Mesenchymal stem cell (in vitro differentiated cells and primary cell): ENCODE measurements around the gene PDLIM1.

Experiments
- DNase-seq: peaks from one replicate; pipeline ENCODE4 v3.0.0-alpha.2; 2013
- H2AFZ ChIP-seq: one replicate; pipeline ENCODE4 v1.6.1; 2013; ENCODE audit warnings: low read depth, mild to moderate bottlenecking, control low read depth, inconsistent platforms, low read length, moderate library complexity
- H2AK5ac ChIP-seq: 2 replicates; pipeline ENCODE4 v1.6.1; 2013; ENCODE audit warnings: low read length, moderate library complexity, mild to moderate bottlenecking, inconsistent platforms; ENCODE audit not compliant: severe bottlenecking
- H2BK120ac ChIP-seq: one replicate; pipeline ENCODE4 v1.6.1; 2013; ENCODE audit warnings: low read depth, mild to moderate bottlenecking, inconsistent platforms, low read length, moderate library complexity
- H2BK12ac ChIP-seq, 2 experiments: one replicate each; pipeline ENCODE4 v1.6.1; 2013; ENCODE audit warnings: inconsistent platforms in 2 of 2, low read length in 2 of 2, mild to moderate bottlenecking in 2 of 2, moderate library complexity in 2 of 2, control low read depth in 1 of 2
- H2BK15ac ChIP-seq: one replicate; pipeline ENCODE4 v1.6.1; 2013; ENCODE audit warnings: mild to moderate bottlenecking, low read depth, inconsistent platforms; ENCODE audit not compliant: poor library complexity, severe bottlenecking
- H2BK5ac ChIP-seq: 2 replicates; pipeline ENCODE4 v1.6.1; 2013; ENCODE audit warnings: low read depth, mild to moderate bottlenecking, low read length, control low read depth, inconsistent platforms; ENCODE audit not compliant: poor library complexity, severe bottlenecking
- H3K14ac ChIP-seq, 2 experiments: one replicate each; pipeline ENCODE4 v1.6.1; 2013; ENCODE audit warnings: inconsistent platforms in 2 of 2, low read length in 2 of 2, control low read depth in 1 of 2, mild to moderate bottlenecking in 1 of 2, moderate library complexity in 1 of 2
- H3K18ac ChIP-seq, 2 experiments: one replicate each; pipeline ENCODE4 v1.6.1; 2013; ENCODE audit warnings: inconsistent platforms in 2 of 2, low read length in 2 of 2, control low read depth in 1 of 2, low read depth in 1 of 2, mild to moderate bottlenecking in 1 of 2
- H3K23ac ChIP-seq, 2 experiments: one replicate each; pipeline ENCODE4 v1.6.1; 2013; ENCODE audit warnings: inconsistent platforms in 2 of 2, low read length in 2 of 2, mild to moderate bottlenecking in 2 of 2, moderate library complexity in 2 of 2, control low read depth in 1 of 2
- H3K27ac ChIP-seq: 2 replicates; pipeline ENCODE4 v1.5.1; 2013; ENCODE audit warnings: mild to moderate bottlenecking, moderate library complexity, low read length, control low read depth, inconsistent platforms; ENCODE audit not compliant: poor library complexity, severe bottlenecking
- H3K27me3 ChIP-seq, 2 experiments: 2 replicates each; pipeline versions ENCODE4 v1.6.1 to v1.7.0; 2013; ENCODE audit warnings: low read length in 2 of 2, mild to moderate bottlenecking in 2 of 2, moderate library complexity in 2 of 2, control low read depth in 1 of 2, inconsistent platforms in 1 of 2; ENCODE audit not compliant: control insufficient read depth in 1 of 2, insufficient read depth in 1 of 2
- H3K36me3 ChIP-seq, 2 experiments: 2 replicates each; pipeline versions ENCODE4 v1.6.1 to v1.7.0; 2013; ENCODE audit warnings: low read length in 2 of 2, control low read depth in 1 of 2, inconsistent platforms in 1 of 2, low read depth in 1 of 2, mild to moderate bottlenecking in 1 of 2; ENCODE audit not compliant: insufficient read depth in 2 of 2, control insufficient read depth in 1 of 2
- H3K4ac ChIP-seq, 2 experiments: one replicate each; pipeline ENCODE4 v1.6.1; 2013; ENCODE audit warnings: inconsistent platforms in 2 of 2, low read length in 2 of 2, mild to moderate bottlenecking in 2 of 2, moderate library complexity in 2 of 2, control low read depth in 1 of 2, low read depth in 1 of 2
- H3K4me1 ChIP-seq: 2 replicates; pipeline ENCODE4 v1.6.1; 2013; ENCODE audit warnings: low read depth, low read length, control low read depth; ENCODE audit not compliant: control insufficient read depth, insufficient read depth
- H3K4me2 ChIP-seq: 2 replicates; pipeline ENCODE4 v1.6.1; 2013; ENCODE audit warnings: low read length, mild to moderate bottlenecking, inconsistent platforms; ENCODE audit not compliant: poor library complexity, severe bottlenecking
- H3K4me3 ChIP-seq, 2 experiments: 2 replicates each; pipeline versions ENCODE4 v1.5.1 to v1.7.0; 2013; ENCODE audit warnings: low read length in 2 of 2, mild to moderate bottlenecking in 2 of 2, control low read depth in 1 of 2, low read depth in 1 of 2; ENCODE audit not compliant: insufficient read depth in 1 of 2
- H3K79me1 ChIP-seq: replicated peaks from 2 replicates; pipeline ENCODE4 v1.6.1; 2013; ENCODE audit warnings: mild to moderate bottlenecking, control low read depth, low read length, inconsistent platforms; ENCODE audit not compliant: poor library complexity, severe bottlenecking
- H3K9ac ChIP-seq: 2 replicates; pipeline ENCODE4 v1.7.0; 2013; ENCODE audit warnings: mild to moderate bottlenecking, low read length, moderate library complexity
- H3K9me3 ChIP-seq: 2 replicates; pipeline ENCODE4 v1.7.0; 2013; ENCODE audit warnings: mild to moderate bottlenecking, low read length; ENCODE audit not compliant: control insufficient read depth
- H4K8ac ChIP-seq: one replicate; pipeline ENCODE4 v1.6.1; 2013; ENCODE audit warnings: inconsistent platforms, mild to moderate bottlenecking, low read length, moderate library complexity
- H4K91ac ChIP-seq: one replicate; pipeline ENCODE4 v1.6.1; 2013; ENCODE audit warnings: mild to moderate bottlenecking, low read length, inconsistent platforms
- WGBS: methylation state at CpG from one replicate; pipeline ENCODE4 v1.1.7; 2013; ENCODE audit warnings: mixed read lengths; 5-methylcytosine and 5-hydroxymethylcytosine counted together

PDLIM1 gene

DNA sequence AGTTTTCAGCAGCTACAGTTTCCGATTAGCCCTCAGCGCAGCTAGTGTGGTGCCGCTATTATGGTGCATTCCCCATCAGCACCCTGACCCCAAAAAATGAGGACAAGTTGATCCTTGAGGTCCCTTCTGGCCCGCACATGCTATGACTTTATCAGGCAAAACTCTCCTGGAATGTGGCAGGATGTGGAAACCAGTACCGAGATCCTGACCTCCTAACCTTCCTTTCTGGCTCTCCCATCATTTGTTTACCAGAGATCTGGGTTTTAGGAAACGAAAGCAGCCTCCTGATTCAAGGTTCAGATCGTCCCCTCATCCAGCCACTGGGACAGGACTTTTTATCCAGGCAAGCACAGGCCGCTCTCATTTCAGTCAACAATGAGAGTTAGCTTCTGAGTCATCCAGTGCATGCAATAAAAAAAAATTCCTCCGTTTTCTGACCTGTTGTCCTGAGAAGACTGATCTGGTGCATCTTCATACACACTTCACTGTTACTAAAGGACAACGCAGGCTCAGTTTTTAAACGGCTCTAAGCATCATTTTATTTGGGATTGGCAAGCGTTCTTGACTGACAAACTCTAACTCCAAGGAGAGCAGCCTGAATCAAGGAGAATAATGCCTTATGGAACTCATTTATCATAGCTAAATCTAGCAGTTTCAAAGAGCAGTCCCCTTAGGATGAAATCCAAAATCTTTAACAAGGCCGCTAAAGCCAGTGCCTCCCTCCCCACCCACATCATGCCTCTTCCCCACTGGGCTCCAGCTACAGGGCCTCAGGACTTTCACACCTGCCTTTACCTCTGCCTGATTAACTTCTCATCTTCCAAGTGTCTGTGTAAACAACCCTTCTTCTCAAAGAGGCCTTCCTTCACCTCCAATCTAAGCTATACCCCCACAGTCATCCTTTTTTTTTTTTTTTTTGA, 17.1 kb downstream of the PDLIM1 start:
- peak overlapping the region; percentile 3 for H2AK5ac ChIP-seq
- H3K9ac ChIP-seq, result peak overlapping the region; percentile 73
- H3K4me2 ChIP-seq, result peak overlapping the region; percentile 20
- H3K18ac ChIP-seq, result peak overlapping the region; percentile 52 to 67
- 19% methylated on average over 13 of the region's 13 CpGs for WGBS
- peak overlapping the region; percentile 71 for H4K91ac ChIP-seq
- peak overlapping the region in 1 of 2 experiments; percentile 46 for H3K4ac ChIP-seq
- peaks cover 0 to 6% of the 10 kb centered on the region in 2 experiments for H3K36me3 ChIP-seq
- H2BK15ac ChIP-seq, result no peak overlapping the region
- H3K27ac ChIP-seq, result peak overlapping the region; percentile 50
- H3K14ac ChIP-seq, result no peak overlapping the region
- H3K9me3 ChIP-seq, result no peaks in the 10 kb centered on the region
- no peak overlapping the region for H2BK5ac ChIP-seq
- H3K23ac ChIP-seq, result no peak overlapping the region
- H2AFZ ChIP-seq, result no peak overlapping the region
- peaks cover 19% of the 10 kb centered on the region for H3K79me1 ChIP-seq
- H2BK120ac ChIP-seq, result no peak overlapping the region
- peak overlapping the region in 1 of 2 experiments; percentile 29 for H3K4me3 ChIP-seq
- H2BK12ac ChIP-seq, result no peak overlapping the region
- H3K4me1 ChIP-seq, result peaks cover 13% of the 10 kb centered on the region
- peak overlapping the region; percentile 62 for H4K8ac ChIP-seq
- H3K27me3 ChIP-seq, result no peaks in the 10 kb centered on the region
- DNase-seq, result peak; percentile 96

DNA sequence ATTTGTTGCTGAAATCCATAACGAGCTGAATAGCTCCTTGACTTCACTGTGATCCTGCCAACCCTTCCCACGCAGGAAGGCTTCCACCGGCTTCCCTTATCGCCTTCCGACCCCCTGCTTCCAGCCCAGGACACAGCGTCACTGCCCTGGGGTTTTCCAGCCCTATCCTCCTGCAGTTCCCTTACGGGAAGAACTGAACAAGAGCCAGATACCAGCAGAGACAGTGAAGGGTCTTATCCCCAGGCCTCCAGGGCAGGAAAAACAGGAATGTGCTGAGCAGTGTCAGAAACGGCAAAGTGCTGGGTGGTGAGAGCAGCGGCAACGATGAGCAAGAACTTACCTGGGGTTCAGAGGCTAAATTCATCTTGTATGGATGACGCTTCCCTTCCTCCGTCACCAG, 22.4 kb downstream of the PDLIM1 start:
- Histone ChIP-seq H3K9ac (peak overlapping the region; percentile 49), H2BK120ac (no peak overlapping the region), H3K4me3 (no peak overlapping the region), H3K27me3 (no peaks in the 10 kb centered on the region), H2BK12ac (peak overlapping the region; percentile 6 to 7), H4K8ac (peak overlapping the region; percentile 92), H3K27ac (peak overlapping the region; percentile 62), H3K23ac (no peak overlapping the region), H3K18ac (peak overlapping the region; percentile 22 to 49), H2AK5ac (no peak overlapping the region), H3K4me2 (no peak overlapping the region), H4K91ac (peak overlapping the region; percentile 57), H3K9me3 (no peaks in the 10 kb centered on the region), H2BK15ac (no peak overlapping the region), H2BK5ac (no peak overlapping the region), H3K4me1 (peaks cover 18% of the 10 kb centered on the region), H2AFZ (no peak overlapping the region), H3K79me1 (peaks cover 13% of the 10 kb centered on the region), H3K14ac (no peak overlapping the region), H3K36me3 (peaks cover 0 to 17% of the 10 kb centered on the region in 2 experiments), H3K4ac (peak overlapping the region in 1 of 2 experiments; percentile 0)
- DNase-seq, result peak; percentile 93
- 33% methylated on average over 12 of the region's 12 CpGs for WGBS

- H2BK120ac ChIP-seq, result no peak overlapping the region
- H3K27ac ChIP-seq, result no peak overlapping the region
- H3K18ac ChIP-seq, result no peak overlapping the region
- no peak overlapping the region for H4K91ac ChIP-seq
- H3K4me1 ChIP-seq, result peaks cover 18% of the 10 kb centered on the region
- H2AFZ ChIP-seq, result no peak overlapping the region
- peak overlapping the region; percentile 78 for H3K9ac ChIP-seq
- H3K4me3 ChIP-seq, result no peak overlapping the region
- H3K4ac ChIP-seq, result no peak overlapping the region
- H2BK15ac ChIP-seq, result no peak overlapping the region
- no CpG with 5 or more reads among the region's 3 CpGs for WGBS
- H2BK12ac ChIP-seq, result no peak overlapping the region
- H3K79me1 ChIP-seq, result peaks cover 18% of the 10 kb centered on the region
- no peak overlapping the region for H4K8ac ChIP-seq
- no peaks in the 10 kb centered on the region for H3K27me3 ChIP-seq
- peaks cover 0 to 26% of the 10 kb centered on the region in 2 experiments for H3K36me3 ChIP-seq
- H3K9me3 ChIP-seq, result no peaks in the 10 kb centered on the region
- H2AK5ac ChIP-seq, result no peak overlapping the region
- DNase-seq, result no peak
- H3K14ac ChIP-seq, result no peak overlapping the region
- no peak overlapping the region for H3K23ac ChIP-seq
- H2BK5ac ChIP-seq, result no peak overlapping the region
- H3K4me2 ChIP-seq, result no peak overlapping the region
Measured at GRCh38 chr10:95267251-95267650, 23.6 kb downstream of the PDLIM1 start.

- no peak overlapping the region for H4K8ac ChIP-seq
- no peaks in the 10 kb centered on the region for H3K27me3 ChIP-seq
- no peaks in the 10 kb centered on the region for H3K9me3 ChIP-seq
- H3K79me1 ChIP-seq, result peaks cover 20% of the 10 kb centered on the region
- no peak overlapping the region for H2BK120ac ChIP-seq
- no peak overlapping the region for H2BK15ac ChIP-seq
- peaks cover 0 to 26% of the 10 kb centered on the region in 2 experiments for H3K36me3 ChIP-seq
- no peak overlapping the region for H2BK12ac ChIP-seq
- H2BK5ac ChIP-seq, result peak overlapping the region; percentile 83
- H2AFZ ChIP-seq, result no peak overlapping the region
- no CpG with 5 or more reads among the region's 1 CpG for WGBS
- no peak overlapping the region for H3K4me3 ChIP-seq
- peak; percentile 97 for DNase-seq
- H4K91ac ChIP-seq, result no peak overlapping the region
- no peak overlapping the region for H3K4me2 ChIP-seq
- no peak overlapping the region for H3K18ac ChIP-seq
- no peak overlapping the region for H3K14ac ChIP-seq
- H3K4me1 ChIP-seq, result peaks cover 18% of the 10 kb centered on the region
- H3K27ac ChIP-seq, result peak overlapping the region; percentile 71
- H2AK5ac ChIP-seq, result peak overlapping the region; percentile 97
- H3K23ac ChIP-seq, result no peak overlapping the region
- no peak overlapping the region for H3K4ac ChIP-seq
- H3K9ac ChIP-seq, result peak overlapping the region; percentile 78
Measured at GRCh38 chr10:95266674-95267095, 24.1 kb downstream of the PDLIM1 start.
